Mesendoderm (in vitro differentiated cells): Measurements from ENCODE around the gene FGF12.

ENCODE experiments used
- DNase-seq: peaks from one replicate; pipeline ENCODE4 v3.0.0; 2013
- H2AK5ac ChIP-seq: 2 replicates; pipeline ENCODE4 v1.6.1; 2013; ENCODE audit warnings: low read length, inconsistent platforms
- H2BK120ac ChIP-seq: 2 replicates; pipeline ENCODE4 v1.6.1; 2013; ENCODE audit warnings: low read depth, mild to moderate bottlenecking, low read length, moderate library complexity, mixed read lengths
- H2BK15ac ChIP-seq: replicated peaks from 2 replicates; pipeline ENCODE4 v1.6.1; 2013; ENCODE audit warnings: low read depth, mild to moderate bottlenecking, moderate library complexity
- H2BK5ac ChIP-seq: 2 replicates; pipeline ENCODE4 v1.6.1; 2013; ENCODE audit warnings: low read length, inconsistent platforms
- H3K18ac ChIP-seq: 2 replicates; pipeline ENCODE4 v1.6.1; 2013; ENCODE audit warnings: mild to moderate bottlenecking, low read length, mixed read lengths
- H3K23ac ChIP-seq: one replicate; pipeline ENCODE4 v1.6.1; 2013; ENCODE audit warnings: low read length
- H3K27ac ChIP-seq: 2 replicates; pipeline ENCODE4 v1.5.1; 2013; ENCODE audit warnings: low read depth, mild to moderate bottlenecking, inconsistent platforms, low read length, moderate library complexity
- H3K27me3 ChIP-seq: 2 replicates; pipeline ENCODE4 v1.6.1; 2013; ENCODE audit warnings: low read length, control low read depth, mild to moderate bottlenecking, inconsistent platforms; ENCODE audit not compliant: insufficient read depth, poor library complexity
- H3K36me3 ChIP-seq: 2 replicates; pipeline ENCODE4 v1.6.1; 2013; ENCODE audit warnings: low read length, inconsistent platforms; ENCODE audit not compliant: control insufficient read depth, insufficient read depth
- H3K4ac ChIP-seq: one replicate; pipeline ENCODE4 v1.6.1; 2013; ENCODE audit warnings: low read depth, mild to moderate bottlenecking, low read length, moderate library complexity
- H3K4me1 ChIP-seq: 2 replicates; pipeline ENCODE4 v1.6.1; 2013; ENCODE audit warnings: low read depth, low read length, inconsistent platforms; ENCODE audit not compliant: control insufficient read depth
- H3K4me2 ChIP-seq: 2 replicates; pipeline ENCODE4 v1.6.1; 2013; ENCODE audit warnings: low read length
- H3K4me3 ChIP-seq: 2 replicates; pipeline ENCODE4 v1.5.1; 2013; ENCODE audit warnings: mild to moderate bottlenecking, low read length
- H3K56ac ChIP-seq: one replicate; pipeline ENCODE4 v1.6.1; 2013; ENCODE audit warnings: low read length
- H3K79me1 ChIP-seq: 2 replicates; pipeline ENCODE4 v1.6.1; 2013; ENCODE audit warnings: low read length, inconsistent platforms
- H3K79me2 ChIP-seq: 2 replicates; pipeline ENCODE4 v1.6.1; 2013; ENCODE audit warnings: mild to moderate bottlenecking, low read length; ENCODE audit not compliant: control insufficient read depth, insufficient read depth
- H3K9ac ChIP-seq: 2 replicates; pipeline ENCODE4 v1.6.1; 2013; ENCODE audit warnings: low read length, inconsistent platforms
- H4K5ac ChIP-seq: one replicate; pipeline ENCODE4 v1.6.1; 2013; ENCODE audit warnings: low read length
- H4K8ac ChIP-seq: one replicate; pipeline ENCODE4 v1.6.1; 2013; ENCODE audit warnings: low read depth, mild to moderate bottlenecking, control low read depth, low read length, moderate library complexity
- WGBS: extraction: QIAGEN DNeasy Blood & Tissue Kit; methylation state at CpG from one replicate; pipeline ENCODE4 v1.1.7; 2013; ENCODE audit warnings: low lambda C conversion rate, missing lambda C conversion rate; ENCODE audit not compliant: insufficient coverage; ENCODE audit errors: extremely low coverage; 5-methylcytosine and 5-hydroxymethylcytosine counted together

The FGF12 gene

GRCh38 chr3:192371870-192372400, 355.4 kb downstream of the FGF12 start:
- H3K9ac ChIP-seq = no peak overlapping the region
- no peaks in the 10 kb centered on the region for H3K79me1 ChIP-seq
- H4K5ac ChIP-seq = no peak overlapping the region
- no peak for DNase-seq
- no peaks in the 10 kb centered on the region for H3K27me3 ChIP-seq
- H3K79me2 ChIP-seq = no peaks in the 10 kb centered on the region
- H3K4me1 ChIP-seq = no peaks in the 10 kb centered on the region
- no peak overlapping the region for H3K56ac ChIP-seq
- no peak overlapping the region for H3K27ac ChIP-seq
- H2BK15ac ChIP-seq = no peak overlapping the region
- no peaks in the 10 kb centered on the region for H3K36me3 ChIP-seq
- H2BK5ac ChIP-seq = no peak overlapping the region
- H2AK5ac ChIP-seq = no peak overlapping the region
- no peak overlapping the region for H3K4me3 ChIP-seq
- H3K18ac ChIP-seq = no peak overlapping the region
- H4K8ac ChIP-seq = no peak overlapping the region
- H3K4ac ChIP-seq = no peak overlapping the region
- WGBS = no CpG with 5 or more reads among the region's 2 CpGs
- H3K4me2 ChIP-seq = no peak overlapping the region
- H2BK120ac ChIP-seq = no peak overlapping the region
- no peak overlapping the region for H3K23ac ChIP-seq

- Histone ChIP-seq H3K4me2 (no peak overlapping the region), H3K4me1 (peaks cover 2% of the 10 kb centered on the region), H3K79me2 (no peaks in the 10 kb centered on the region), H3K56ac (no peak overlapping the region), H3K36me3 (no peaks in the 10 kb centered on the region), H2BK5ac (no peak overlapping the region), H3K4me3 (no peak overlapping the region), H3K9ac (no peak overlapping the region), H4K8ac (no peak overlapping the region), H3K18ac (no peak overlapping the region), H3K27me3 (no peaks in the 10 kb centered on the region), H3K79me1 (no peaks in the 10 kb centered on the region), H3K4ac (no peak overlapping the region), H3K23ac (no peak overlapping the region), H2AK5ac (no peak overlapping the region), H4K5ac (no peak overlapping the region), H3K27ac (no peak overlapping the region), H2BK120ac (no peak overlapping the region), H2BK15ac (no peak overlapping the region)
- no CpG with 5 or more reads among the region's 5 CpGs for WGBS
- DNase-seq = no peak
Observed at GRCh38 chr3:192367616-192368015, 359.7 kb downstream of the FGF12 start.

- no peaks in the 10 kb centered on the region for H3K36me3 ChIP-seq
- no peak overlapping the region for H3K23ac ChIP-seq
- H3K56ac ChIP-seq = no peak overlapping the region
- peaks cover 2% of the 10 kb centered on the region for H3K4me1 ChIP-seq
- H3K4ac ChIP-seq = no peak overlapping the region
- no peak overlapping the region for H2BK5ac ChIP-seq
- H3K18ac ChIP-seq = no peak overlapping the region
- no peak for DNase-seq
- no peak overlapping the region for H4K5ac ChIP-seq
- H3K79me2 ChIP-seq = no peaks in the 10 kb centered on the region
- H2BK15ac ChIP-seq = no peak overlapping the region
- H3K79me1 ChIP-seq = no peaks in the 10 kb centered on the region
- H3K27ac ChIP-seq = no peak overlapping the region
- H3K27me3 ChIP-seq = no peaks in the 10 kb centered on the region
- H3K9ac ChIP-seq = no peak overlapping the region
- no peak overlapping the region for H3K4me3 ChIP-seq
- H2BK120ac ChIP-seq = no peak overlapping the region
- no CpG with 5 or more reads among the region's 6 CpGs for WGBS
- no peak overlapping the region for H2AK5ac ChIP-seq
- H4K8ac ChIP-seq = no peak overlapping the region
- H3K4me2 ChIP-seq = no peak overlapping the region
Observed at GRCh38 chr3:192366916-192367315, 360.4 kb downstream of the FGF12 start.

- no peaks in the 10 kb centered on the region for H3K79me2 ChIP-seq
- H3K4me1 ChIP-seq = peaks cover 2% of the 10 kb centered on the region
- H2BK15ac ChIP-seq = no peak overlapping the region
- H2BK5ac ChIP-seq = no peak overlapping the region
- no peaks in the 10 kb centered on the region for H3K27me3 ChIP-seq
- no peak overlapping the region for H4K5ac ChIP-seq
- H2BK120ac ChIP-seq = no peak overlapping the region
- H3K4ac ChIP-seq = no peak overlapping the region
- no peak overlapping the region for H2AK5ac ChIP-seq
- no peak overlapping the region for H3K4me3 ChIP-seq
- H4K8ac ChIP-seq = no peak overlapping the region
- H3K56ac ChIP-seq = no peak overlapping the region
- no peaks in the 10 kb centered on the region for H3K36me3 ChIP-seq
- no peak overlapping the region for H3K4me2 ChIP-seq
- DNase-seq = no peak
- no peak overlapping the region for H3K18ac ChIP-seq
- H3K27ac ChIP-seq = no peak overlapping the region
- no peak overlapping the region for H3K23ac ChIP-seq
- H3K79me1 ChIP-seq = no peaks in the 10 kb centered on the region
- H3K9ac ChIP-seq = no peak overlapping the region
- no CpG with 5 or more reads among the region's 7 CpGs for WGBS
Observed at GRCh38 chr3:192365571-192365970, 361.8 kb downstream of the FGF12 start.

GRCh38 chr3:192364316-192364715, 363.0 kb downstream of the FGF12 start:
- Histone ChIP-seq H2BK15ac (no peak overlapping the region), H3K79me1 (no peaks in the 10 kb centered on the region), H3K18ac (no peak overlapping the region), H2BK120ac (no peak overlapping the region), H3K4me1 (peaks cover 2% of the 10 kb centered on the region), H3K23ac (no peak overlapping the region), H3K4me2 (no peak overlapping the region), H3K36me3 (no peaks in the 10 kb centered on the region), H3K4ac (no peak overlapping the region), H3K27ac (no peak overlapping the region), H3K79me2 (no peaks in the 10 kb centered on the region), H3K9ac (no peak overlapping the region), H4K5ac (no peak overlapping the region), H2AK5ac (no peak overlapping the region), H4K8ac (no peak overlapping the region), H3K4me3 (no peak overlapping the region), H3K27me3 (no peaks in the 10 kb centered on the region), H2BK5ac (no peak overlapping the region), H3K56ac (no peak overlapping the region)
- no CpG with 5 or more reads among the region's 1 CpG for WGBS
- no peak for DNase-seq

- Histone ChIP-seq H2BK15ac (no peak overlapping the region), H3K4me2 (no peak overlapping the region), H3K56ac (peak overlapping the region; percentile 70), H3K18ac (no peak overlapping the region), H2AK5ac (no peak overlapping the region), H3K4me3 (no peak overlapping the region), H3K9ac (no peak overlapping the region), H2BK120ac (no peak overlapping the region), H3K36me3 (no peaks in the 10 kb centered on the region), H3K4me1 (no peaks in the 10 kb centered on the region), H2BK5ac (no peak overlapping the region), H4K8ac (no peak overlapping the region), H3K79me2 (no peaks in the 10 kb centered on the region), H4K5ac (no peak overlapping the region), H3K23ac (no peak overlapping the region), H3K79me1 (no peaks in the 10 kb centered on the region), H3K27ac (no peak overlapping the region), H3K27me3 (no peaks in the 10 kb centered on the region), H3K4ac (no peak overlapping the region)
- peak; percentile 23 for DNase-seq
- WGBS = no CpG with 5 or more reads among the region's 7 CpGs
Observed at GRCh38 chr3:192354687-192355086, 372.7 kb downstream of the FGF12 start.
